ENCODE results near the gene HSF4. TPM values are rescaled to one million over a fixed set of nuclear protein-coding genes. Genes with fewer than 3 reads are reported as not detected.
A peak's percentile ranks its signal among the peaks of the same experiment; 100 is the strongest.

HSF4 gene
- total RNA-seq, 1 experiment from 2014 or later = 1.2 TPM

DNA sequence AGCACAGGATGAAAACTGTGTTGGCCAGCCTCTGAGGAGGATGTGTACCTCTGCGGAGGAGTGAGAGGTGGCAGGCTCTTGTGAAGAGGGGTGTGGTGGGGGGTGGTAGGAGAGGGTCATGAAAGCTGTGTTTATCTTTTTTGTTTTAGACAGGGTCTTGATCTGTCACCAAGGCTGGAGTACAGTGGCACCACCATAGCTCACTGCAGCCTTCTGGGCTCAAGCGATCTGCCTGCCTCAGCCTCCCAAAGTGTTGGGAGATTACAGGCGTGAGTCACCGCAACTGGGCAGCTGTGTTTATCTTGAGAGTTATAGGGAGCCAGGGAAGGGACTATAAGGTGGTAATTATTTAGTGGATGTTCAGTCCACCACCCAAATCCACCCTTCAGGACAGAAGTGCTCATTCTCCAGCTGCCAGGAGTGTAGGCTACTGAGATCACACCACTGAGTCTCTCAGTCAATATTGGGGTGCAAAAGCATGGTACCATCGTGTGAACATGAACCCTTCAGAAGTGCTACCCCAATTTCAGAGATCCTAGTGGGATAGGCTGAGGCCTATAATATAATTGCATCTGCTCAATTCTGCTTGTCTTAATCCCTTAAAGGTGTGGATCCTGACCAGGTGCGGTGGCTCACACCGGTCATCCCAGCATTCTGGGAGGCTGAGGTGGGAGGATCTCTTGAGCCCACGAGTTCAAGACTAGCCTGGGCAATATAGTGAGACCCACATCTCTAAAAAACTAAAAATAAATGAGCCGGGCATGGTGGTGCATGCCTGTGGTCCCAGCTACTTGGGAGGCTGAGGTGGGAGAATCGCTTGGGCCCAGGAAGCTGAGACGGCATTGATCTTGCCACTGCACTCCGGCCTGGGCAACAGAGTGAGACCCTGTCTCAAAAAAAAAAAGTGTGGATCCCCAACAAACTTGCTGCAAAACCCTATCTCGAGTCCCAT is 26.2 kb downstream of the HSF4 start:
- Histone ChIP-seq H3T11ph (ENCODE audit: low read length) (no peak overlapping the region), H3K23me2 (ENCODE audit: insufficient read length, low read depth, low read length, poor library complexity, severe bottlenecking) (peaks cover 8% of the 10 kb centered on the region), H4K8ac (replicated peaks; ENCODE audit: insufficient read length, low read depth, low read length) (no peak overlapping the region), H3K79me1 (ENCODE audit: insufficient read depth, low read depth, low read length, poor library complexity, severe bottlenecking) (peaks cover 13% of the 10 kb centered on the region), H2BK120ac (ENCODE audit: low read depth, low read length, poor library complexity, severe bottlenecking) (no peak overlapping the region), H4K20me1 (ENCODE audit: control insufficient read depth, insufficient read depth, insufficient read length) (no peaks in the 10 kb centered on the region), H2BK15ac (ENCODE audit: low read depth, low read length) (no peak overlapping the region), H2BK20ac (ENCODE audit: low read depth, low read length, poor library complexity, severe bottlenecking) (no peak overlapping the region), H3K9me3 (ENCODE audit: control insufficient read depth, low read depth, low read length) (no peaks in the 10 kb centered on the region), H4K91ac (ENCODE audit: insufficient read length, low read depth, low read length) (no peak overlapping the region), H3K4me2 (ENCODE audit: insufficient read depth, insufficient read length, low read length) (no peak overlapping the region), H3K27me3 (ENCODE audit: insufficient read depth, low read length) (no peaks in the 10 kb centered on the region; the same call in none of the 2 replicates), H3K27ac (ENCODE audit: insufficient read length, low read depth, low read length) (no peak overlapping the region), H3K9ac (ENCODE audit: extremely low read depth, insufficient read length, low read length) (no peak overlapping the region), H3K4ac (ENCODE audit: low read depth, low read length) (no peak overlapping the region), H3K14ac (ENCODE audit: insufficient read depth, low read length) (no peak overlapping the region), H2AFZ (ENCODE audit: low read length) (no peak overlapping the region), H2BK5ac (ENCODE audit: insufficient read length, low read length) (no peak overlapping the region), H3K56ac (ENCODE audit: insufficient read length, low read depth, low read length) (no peak overlapping the region), H3K79me2 (ENCODE audit: insufficient read depth, low read length) (peaks cover 13% of the 10 kb centered on the region; the same call in 1 of the 2 replicates), H3K18ac (ENCODE audit: insufficient read length, low read depth, low read length) (no peak overlapping the region), H3K23ac (ENCODE audit: insufficient read length, low read depth, low read length) (no peak overlapping the region), H2BK12ac (ENCODE audit: insufficient read length, low read depth, low read length) (no peak overlapping the region), H4K5ac (ENCODE audit: insufficient read length, low read depth, low read length) (no peak overlapping the region), H3K4me1 (ENCODE audit: insufficient read depth, low read length) (peaks cover 1% of the 10 kb centered on the region; the same call in 1 of the 2 replicates), H2AK5ac (ENCODE audit: insufficient read length, low read length) (no peak overlapping the region)
- Mint-ChIP-seq H3K27me3 (ENCODE audit: low read depth) (peaks cover 13% of the 10 kb centered on the region), H3K27ac (no peak overlapping the region), H3K36me3 (ENCODE audit: insufficient read depth in 1 of 3, low read depth in 3 of 3) (peaks cover 23 to 31% (median 29%) of the 10 kb centered on the region in 3 experiments), H3K4me1 (peaks cover 24 to 36% of the 10 kb centered on the region in 2 experiments), H3K4me3 (peak overlapping the region in 1 of 2 experiments; percentile 93; a peak in 2 of 5 replicates), H3K9me3 (no peaks in the 10 kb centered on the region; a peak in 1 of 5 replicates)
- DNase-seq = no peak
- TF ChIP-seq, protein P1, sequence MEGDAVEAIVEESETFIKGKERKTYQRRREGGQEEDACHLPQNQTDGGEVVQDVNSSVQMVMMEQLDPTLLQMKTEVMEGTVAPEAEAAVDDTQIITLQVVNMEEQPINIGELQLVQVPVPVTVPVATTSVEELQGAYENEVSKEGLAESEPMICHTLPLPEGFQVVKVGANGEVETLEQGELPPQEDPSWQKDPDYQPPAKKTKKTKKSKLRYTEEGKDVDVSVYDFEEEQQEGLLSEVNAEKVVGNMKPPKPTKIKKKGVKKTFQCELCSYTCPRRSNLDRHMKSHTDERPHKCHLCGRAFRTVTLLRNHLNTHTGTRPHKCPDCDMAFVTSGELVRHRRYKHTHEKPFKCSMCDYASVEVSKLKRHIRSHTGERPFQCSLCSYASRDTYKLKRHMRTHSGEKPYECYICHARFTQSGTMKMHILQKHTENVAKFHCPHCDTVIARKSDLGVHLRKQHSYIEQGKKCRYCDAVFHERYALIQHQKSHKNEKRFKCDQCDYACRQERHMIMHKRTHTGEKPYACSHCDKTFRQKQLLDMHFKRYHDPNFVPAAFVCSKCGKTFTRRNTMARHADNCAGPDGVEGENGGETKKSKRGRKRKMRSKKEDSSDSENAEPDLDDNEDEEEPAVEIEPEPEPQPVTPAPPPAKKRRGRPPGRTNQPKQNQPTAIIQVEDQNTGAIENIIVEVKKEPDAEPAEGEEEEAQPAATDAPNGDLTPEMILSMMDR (conservative IDR thresholded peaks at IDR 0.05) = no peak
- no CpG with 5 or more reads among the region's 13 CpGs for WGBS (ENCODE audit: extremely low coverage, insufficient read length, low lambda C conversion rate)

All from H9 (cell line).